GM21390 (cell line): ENCODE results near the gene ZBTB22.
A peak's percentile ranks its signal among the peaks of the same experiment; 100 is the strongest.

Experiments used
- ATAC-seq: cut with Tn5 transposase; IDR thresholded peaks from one replicate; pipeline ENCODE4 v1.9.1; 2021; ENCODE audit not compliant: unreplicated experiment

Gene ZBTB22

GRCh38 chr6:33305052-33305451 lies 12.5 kb downstream of the ZBTB22 start:
- ATAC-seq: no peak

DNA sequence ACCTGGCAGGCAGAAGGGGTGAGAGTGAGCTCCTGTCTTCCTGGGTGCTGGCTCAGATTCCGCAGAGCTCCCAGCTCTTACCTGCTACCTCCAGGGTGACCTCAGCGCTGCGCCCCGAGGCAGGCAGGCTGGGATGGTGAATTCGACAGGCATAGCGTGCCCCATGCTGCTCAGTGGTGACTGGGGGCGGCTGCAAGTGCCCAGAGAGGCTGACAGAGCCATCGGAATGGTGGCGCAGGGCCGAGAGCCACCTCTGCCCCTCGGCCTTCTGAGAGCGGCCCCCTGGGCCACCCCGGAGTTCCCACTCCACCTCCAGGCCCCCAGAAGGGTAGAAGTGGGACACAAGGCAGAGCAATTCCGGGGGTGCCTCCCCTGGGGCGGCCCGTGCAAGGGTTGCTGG lies 13.3 kb downstream of the ZBTB22 start:
- ATAC-seq: no peak

- no peak for ATAC-seq
Observed at GRCh38 chr6:33301877-33302276, 15.7 kb downstream of the ZBTB22 start.

DNA sequence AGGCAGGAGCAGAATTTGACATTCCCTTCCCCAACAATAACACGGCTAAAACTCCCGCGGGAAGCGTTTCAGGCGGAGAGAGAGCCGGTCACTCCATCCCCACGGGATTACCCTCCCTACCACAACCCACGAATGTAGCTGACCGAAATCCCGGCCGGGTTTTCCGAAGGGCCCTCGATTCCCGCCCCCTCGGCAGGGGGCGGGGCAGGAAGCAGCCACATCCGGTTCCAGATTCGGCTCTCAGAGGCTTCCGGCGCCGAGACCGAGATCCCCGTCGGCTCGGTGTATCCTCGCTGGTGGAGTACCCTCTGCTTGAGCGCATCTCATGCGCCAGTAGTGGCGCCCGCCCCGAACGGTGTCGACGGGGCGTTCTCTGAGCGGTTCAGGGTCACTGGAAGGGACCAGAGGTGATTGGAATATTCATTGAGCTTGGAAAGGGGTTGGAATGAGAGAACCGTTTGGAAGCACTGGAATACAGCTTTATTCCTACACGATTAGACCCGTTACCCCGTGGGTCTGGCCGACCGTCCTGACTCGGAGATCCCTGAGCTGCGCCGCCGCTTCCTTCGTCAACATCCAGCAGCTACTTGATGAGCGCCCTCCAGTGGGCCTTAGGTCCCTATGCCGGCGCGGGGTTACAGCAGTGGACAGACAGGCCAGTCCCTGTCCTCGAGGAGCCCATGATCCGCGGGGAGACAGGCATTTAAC lies 18.2 kb downstream of the ZBTB22 start:
- peak; percentile 63 for ATAC-seq

GRCh38 chr6:33298773-33299236 lies 18.7 kb downstream of the ZBTB22 start, which contains the start of gene RGL2:
Gene RGL2 (minus strand): TSS chr6:33298942. CDS start chr6:33298610, 332 bp downstream.
- no peak for ATAC-seq

DNA sequence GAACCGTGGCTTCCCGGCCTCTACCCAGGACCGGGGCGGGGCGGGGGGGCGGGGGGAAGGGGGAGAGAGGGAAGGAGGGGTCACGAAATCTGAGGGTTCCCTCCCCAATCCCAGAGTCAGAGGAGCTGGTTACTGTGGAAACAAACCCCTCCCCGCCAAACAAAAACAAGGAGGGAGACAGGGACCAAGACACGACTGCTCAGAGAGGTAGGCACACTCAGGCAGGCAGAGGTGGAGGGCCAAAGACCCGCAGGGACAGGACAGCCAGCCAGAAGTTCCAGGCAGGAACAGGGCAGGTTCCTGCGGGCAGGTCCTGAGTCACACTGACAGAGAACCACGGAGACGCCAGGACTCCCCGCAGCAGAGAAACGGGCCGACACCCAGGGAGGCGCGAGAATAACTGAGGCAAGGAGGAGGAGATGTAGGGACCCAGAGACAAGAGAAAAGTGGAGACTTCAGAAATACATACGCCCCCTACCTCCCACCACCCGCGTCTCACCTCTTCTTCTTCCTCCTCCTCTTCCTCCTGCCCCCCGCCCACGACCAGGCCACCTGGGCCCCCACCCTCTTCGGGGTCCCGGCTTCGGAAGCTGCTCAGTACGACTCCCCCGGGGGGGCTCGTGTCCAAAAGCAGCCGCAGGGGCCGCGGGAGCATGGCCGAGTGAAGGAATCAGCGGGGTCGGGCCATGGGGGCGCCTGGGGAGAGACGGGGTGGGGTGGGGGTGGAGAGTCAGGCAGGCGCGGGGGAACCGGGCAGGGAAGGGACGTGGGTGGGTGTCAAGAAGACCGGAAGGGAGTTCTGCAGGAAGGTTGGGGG lies 19.4 kb downstream of the ZBTB22 start:
- ATAC-seq: no peak

DNA sequence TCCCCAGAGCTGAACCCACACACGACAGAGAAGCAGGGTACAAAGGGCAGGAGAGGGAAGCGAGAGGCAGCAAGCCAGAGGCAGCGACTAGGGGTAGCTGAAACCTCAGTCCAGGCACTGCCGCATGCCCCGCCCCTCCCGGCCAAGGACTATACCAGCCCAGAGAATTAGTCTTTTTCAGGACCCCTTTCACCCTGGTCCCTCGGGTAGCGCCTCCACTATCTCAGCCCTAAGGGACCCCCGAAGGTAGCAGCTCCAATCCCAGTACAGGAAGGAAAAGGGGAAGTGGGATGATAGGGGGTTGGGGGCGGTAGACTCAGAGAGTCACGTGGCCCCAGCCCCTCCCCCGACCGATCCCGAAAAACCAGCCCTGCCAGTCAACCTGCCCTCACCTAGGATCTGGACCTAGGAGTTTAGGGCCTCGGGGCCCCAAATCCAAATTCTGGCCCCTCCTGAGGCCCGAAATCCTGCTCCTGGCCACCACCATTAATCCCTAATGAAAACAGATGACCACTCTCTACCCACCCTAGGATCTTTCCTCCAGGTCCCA lies 20.1 kb downstream of the ZBTB22 start:
- no peak for ATAC-seq

- ATAC-seq: no peak
Observed at GRCh38 chr6:33296797-33297405, 20.6 kb downstream of the ZBTB22 start.

DNA sequence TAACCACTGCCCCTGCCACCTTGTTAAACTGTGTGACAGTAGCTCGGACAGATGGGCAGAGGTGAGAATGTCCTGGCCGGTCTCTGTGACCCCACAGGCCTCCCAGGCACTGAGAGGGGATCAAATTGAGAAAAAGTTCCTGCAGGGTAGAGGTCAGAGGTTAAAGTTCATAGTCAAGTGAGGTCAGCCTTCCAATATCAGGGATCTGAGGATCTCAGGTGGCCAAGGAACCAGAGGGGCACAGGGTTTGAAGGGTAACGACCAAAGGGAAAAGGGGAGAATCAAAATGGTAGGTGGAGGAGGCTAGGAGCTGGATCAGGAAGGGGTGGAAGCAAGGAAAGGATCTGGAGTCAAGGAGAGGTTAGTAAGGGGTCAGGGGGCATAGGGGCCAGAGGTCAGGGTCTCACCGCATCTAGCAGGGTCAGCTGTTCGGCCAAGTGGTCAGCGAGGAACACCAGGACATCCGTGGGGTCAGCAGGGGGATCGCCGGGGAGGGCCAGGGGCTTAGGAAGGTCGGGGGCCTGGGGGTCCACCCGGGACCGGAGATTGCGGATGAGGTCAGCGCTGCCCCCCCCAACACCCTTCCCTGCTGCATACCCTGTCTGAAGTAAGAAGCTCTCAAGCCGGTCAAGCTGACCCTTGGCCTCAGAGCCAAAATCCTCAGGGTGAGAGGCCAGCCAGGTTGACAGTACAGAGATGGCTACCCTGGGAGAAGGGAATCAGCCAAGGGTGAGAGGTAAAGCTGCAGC lies 21.7 kb downstream of the ZBTB22 start:
- no peak for ATAC-seq

GRCh38 chr6:33294086-33294823 lies 23.3 kb downstream of the ZBTB22 start:
- ATAC-seq: no peak

GRCh38 chr6:33292996-33293682 lies 24.4 kb downstream of the ZBTB22 start:
- no peak for ATAC-seq

DNA sequence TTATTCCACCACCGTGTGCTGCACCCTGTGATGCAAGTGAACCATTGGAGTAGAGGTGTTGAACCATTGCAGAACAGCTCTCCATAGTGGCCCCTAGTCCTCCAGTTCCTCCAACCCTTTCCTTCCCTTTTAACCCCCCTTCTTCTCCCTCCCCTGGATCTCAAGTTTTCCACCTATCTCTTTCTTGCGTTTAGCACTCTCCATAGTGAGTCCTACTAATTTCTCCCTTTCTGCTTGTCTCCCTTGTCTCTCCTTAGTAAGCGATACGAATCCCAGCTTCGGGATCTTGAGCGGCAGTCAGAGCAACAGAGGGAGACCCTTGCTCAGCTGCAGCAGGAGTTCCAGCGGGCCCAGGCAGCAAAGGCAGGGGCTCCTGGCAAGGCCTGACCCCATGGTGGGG lies 27.1 kb downstream of the ZBTB22 start:
- no peak for ATAC-seq

GRCh38 chr6:33289784-33290315 lies 27.7 kb downstream of the ZBTB22 start:
- ATAC-seq: no peak

GRCh38 chr6:33288921-33289783 lies 28.4 kb downstream of the ZBTB22 start, which contains the start of the genes PFDN6 and WDR46:
Gene PFDN6 (plus strand): TSS chr6:33289601. CDS start chr6:33289857, 256 bp downstream.
Gene WDR46 (minus strand): TSS chr6:33289239. CDS start chr6:33289170, 69 bp downstream.
- ATAC-seq: peak; percentile 84

DNA sequence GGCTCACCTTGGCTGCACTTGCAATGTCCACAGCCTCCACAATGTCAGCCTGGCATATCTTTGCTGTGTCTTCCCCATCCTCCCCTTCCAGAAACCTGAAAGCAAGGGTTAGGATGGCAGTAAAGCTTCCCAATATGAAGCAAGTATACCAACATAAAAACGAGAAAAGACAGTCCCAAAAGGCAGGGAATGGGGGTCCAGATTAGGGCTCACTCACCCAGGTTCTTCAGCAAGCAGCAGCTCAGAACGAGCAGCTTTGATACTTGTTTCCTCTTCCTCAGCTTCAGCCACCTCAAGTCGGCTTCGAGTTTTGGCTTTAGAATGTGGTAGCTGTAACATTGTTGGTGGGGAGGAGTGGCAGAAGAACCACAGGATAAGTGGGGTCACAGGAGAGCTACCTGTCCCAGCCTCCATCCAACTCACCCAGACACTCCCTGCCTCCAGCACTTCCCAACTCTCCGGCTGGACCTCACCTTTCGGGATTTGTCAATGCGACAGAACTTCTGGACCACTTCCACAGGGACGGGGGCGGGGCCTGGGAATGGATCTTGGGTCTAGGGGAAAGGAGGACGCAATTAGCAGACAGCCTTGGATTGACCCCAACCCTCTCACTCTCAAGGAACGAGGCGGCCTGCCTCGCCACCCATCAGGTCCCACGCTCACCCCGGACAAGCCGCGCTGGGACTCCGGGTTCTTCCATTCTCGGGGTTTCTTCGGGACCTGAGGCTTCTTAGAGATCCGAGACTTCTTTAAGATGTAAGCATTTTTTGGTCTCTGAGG lies 29.2 kb downstream of the ZBTB22 start:
- ATAC-seq: no peak

GRCh38 chr6:33286946-33287914 lies 30.3 kb downstream of the ZBTB22 start:
- no peak for ATAC-seq
